Measurements from ENCODE around the gene CTAG1A. TPM values are rescaled to one million over a fixed set of nuclear protein-coding genes. Genes with fewer than 3 reads are reported as not detected.
A peak's percentile ranks its signal among the peaks of the same experiment; 100 is the strongest.

Gene CTAG1A
- polyA plus RNA-seq, 1 donor from 2014 or later, result not detected

DNA sequence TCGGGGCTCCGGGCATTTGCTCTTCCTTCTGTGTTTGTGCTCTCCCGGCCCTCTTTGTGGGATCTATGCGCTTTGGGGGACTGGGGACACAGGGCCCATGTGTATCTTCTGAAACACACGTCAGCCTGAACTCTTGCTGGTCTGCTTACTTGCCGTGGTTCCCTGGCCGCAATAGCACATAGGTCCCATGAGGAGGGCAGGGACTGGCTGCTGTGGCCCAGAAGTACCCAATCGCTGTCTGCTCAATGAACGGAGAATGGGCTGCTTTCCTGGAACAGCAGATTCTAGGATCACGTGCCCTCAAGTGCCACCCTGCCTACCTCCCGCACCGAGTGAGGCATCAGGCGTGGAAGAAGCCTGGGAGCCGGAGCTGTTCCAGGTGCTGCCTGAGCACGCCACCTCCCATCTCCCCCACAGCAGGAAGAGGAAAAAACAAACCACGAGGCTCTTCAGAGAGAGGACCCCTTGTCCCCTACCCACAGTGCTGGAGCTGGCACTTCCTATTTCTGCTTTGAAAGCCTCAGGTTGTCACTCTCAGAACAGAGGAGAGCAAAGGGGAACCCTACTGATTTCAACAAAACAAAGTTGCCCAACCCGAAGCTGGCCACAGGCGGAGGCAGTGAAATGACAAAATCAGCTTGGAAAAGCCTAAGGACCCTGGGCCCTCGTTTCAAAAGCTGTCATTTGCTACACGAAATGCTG lies 42.1 kb upstream of the CTAG1A start:
- no peak overlapping the region for H3K9ac ChIP-seq (ENCODE audit: low read length)
- H3K4me2 ChIP-seq (ENCODE audit: low read length), result no peak overlapping the region

DNA sequence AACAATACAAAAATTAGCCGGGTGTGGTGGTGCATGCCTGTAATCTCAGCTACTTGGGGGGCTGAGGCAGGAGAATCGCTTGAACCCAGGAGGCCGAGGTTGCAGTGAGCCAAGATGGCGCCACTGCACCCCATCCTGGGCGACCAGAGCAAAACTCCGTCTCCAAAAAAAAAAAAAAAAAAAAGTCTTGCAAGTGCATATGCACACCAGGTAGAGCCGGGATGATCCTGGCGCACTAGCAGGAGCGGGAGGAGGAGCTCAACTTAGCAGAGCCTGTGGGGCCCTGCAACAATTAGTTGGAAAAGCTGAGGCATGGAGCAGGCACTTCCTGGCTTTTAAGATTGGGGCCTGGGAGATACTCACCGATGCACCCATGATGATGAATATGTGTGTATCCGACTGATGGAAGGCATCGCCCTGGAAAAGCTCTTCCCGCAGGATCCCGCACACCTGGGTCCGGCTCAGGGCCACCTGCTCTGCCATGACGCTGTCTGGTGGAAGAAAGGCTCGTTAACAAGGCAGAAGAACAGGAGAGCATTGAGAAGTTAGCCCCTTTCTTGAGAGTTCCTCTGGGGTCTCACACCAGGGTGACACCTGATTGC lies 39.2 kb upstream of the CTAG1A start:
- Histone ChIP-seq H4K20me1 (ENCODE audit: insufficient read depth) (no peaks in the 10 kb centered on the region), H3K36me3 (ENCODE audit: insufficient read depth, low read length) (no peaks in the 10 kb centered on the region), H3K9me2 (ENCODE audit: insufficient read depth, low read length) (no peaks in the 10 kb centered on the region), H3K79me2 (replicated peaks; ENCODE audit: insufficient read depth, low read length) (peaks cover 10% of the 10 kb centered on the region), H3K4me3 (ENCODE audit: low read length) (peak overlapping the region; percentile 81), H3K9ac (ENCODE audit: low read length) (peak overlapping the region; percentile 85), H3K27ac (ENCODE audit: low read length) (no peak overlapping the region), H3K4me2 (ENCODE audit: low read length) (peak overlapping the region; percentile 55), H3F3A (ENCODE audit: insufficient read depth, low read length, poor library complexity, severe bottlenecking) (no peaks in the 10 kb centered on the region), H2AFZ (ENCODE audit: low read depth, low read length) (no peak overlapping the region), H3K9me3 (ENCODE audit: low read length) (no peaks in the 10 kb centered on the region), H3K27me3 (ENCODE audit: insufficient read depth, low read depth, low read length) (no peaks in the 10 kb centered on the region)
- TF ChIP-seq TAF1 (IDR thresholded peaks at IDR 0.05; ENCODE audit: low read depth), result no peak
- no peak for TF ChIP-seq MXI1 (conservative IDR thresholded peaks at IDR 0.05; ENCODE audit: poor library complexity, severe bottlenecking)
- TF ChIP-seq, protein P1, sequence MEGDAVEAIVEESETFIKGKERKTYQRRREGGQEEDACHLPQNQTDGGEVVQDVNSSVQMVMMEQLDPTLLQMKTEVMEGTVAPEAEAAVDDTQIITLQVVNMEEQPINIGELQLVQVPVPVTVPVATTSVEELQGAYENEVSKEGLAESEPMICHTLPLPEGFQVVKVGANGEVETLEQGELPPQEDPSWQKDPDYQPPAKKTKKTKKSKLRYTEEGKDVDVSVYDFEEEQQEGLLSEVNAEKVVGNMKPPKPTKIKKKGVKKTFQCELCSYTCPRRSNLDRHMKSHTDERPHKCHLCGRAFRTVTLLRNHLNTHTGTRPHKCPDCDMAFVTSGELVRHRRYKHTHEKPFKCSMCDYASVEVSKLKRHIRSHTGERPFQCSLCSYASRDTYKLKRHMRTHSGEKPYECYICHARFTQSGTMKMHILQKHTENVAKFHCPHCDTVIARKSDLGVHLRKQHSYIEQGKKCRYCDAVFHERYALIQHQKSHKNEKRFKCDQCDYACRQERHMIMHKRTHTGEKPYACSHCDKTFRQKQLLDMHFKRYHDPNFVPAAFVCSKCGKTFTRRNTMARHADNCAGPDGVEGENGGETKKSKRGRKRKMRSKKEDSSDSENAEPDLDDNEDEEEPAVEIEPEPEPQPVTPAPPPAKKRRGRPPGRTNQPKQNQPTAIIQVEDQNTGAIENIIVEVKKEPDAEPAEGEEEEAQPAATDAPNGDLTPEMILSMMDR (IDR thresholded peaks at IDR 0.05; ENCODE audit: poor library complexity, severe bottlenecking), result no peak
- no peak for TF ChIP-seq EP300 (conservative IDR thresholded peaks at IDR 0.05; ENCODE audit: poor library complexity, severe bottlenecking)
- no peak for TF ChIP-seq SMC3 (conservative IDR thresholded peaks at IDR 0.05; ENCODE audit: poor library complexity)
- TF ChIP-seq RAD21 (conservative IDR thresholded peaks at IDR 0.05), result no peak
- no peak for TF ChIP-seq POLR2AphosphoS5 (IDR thresholded peaks at IDR 0.05)
- TF ChIP-seq, protein P2, sequence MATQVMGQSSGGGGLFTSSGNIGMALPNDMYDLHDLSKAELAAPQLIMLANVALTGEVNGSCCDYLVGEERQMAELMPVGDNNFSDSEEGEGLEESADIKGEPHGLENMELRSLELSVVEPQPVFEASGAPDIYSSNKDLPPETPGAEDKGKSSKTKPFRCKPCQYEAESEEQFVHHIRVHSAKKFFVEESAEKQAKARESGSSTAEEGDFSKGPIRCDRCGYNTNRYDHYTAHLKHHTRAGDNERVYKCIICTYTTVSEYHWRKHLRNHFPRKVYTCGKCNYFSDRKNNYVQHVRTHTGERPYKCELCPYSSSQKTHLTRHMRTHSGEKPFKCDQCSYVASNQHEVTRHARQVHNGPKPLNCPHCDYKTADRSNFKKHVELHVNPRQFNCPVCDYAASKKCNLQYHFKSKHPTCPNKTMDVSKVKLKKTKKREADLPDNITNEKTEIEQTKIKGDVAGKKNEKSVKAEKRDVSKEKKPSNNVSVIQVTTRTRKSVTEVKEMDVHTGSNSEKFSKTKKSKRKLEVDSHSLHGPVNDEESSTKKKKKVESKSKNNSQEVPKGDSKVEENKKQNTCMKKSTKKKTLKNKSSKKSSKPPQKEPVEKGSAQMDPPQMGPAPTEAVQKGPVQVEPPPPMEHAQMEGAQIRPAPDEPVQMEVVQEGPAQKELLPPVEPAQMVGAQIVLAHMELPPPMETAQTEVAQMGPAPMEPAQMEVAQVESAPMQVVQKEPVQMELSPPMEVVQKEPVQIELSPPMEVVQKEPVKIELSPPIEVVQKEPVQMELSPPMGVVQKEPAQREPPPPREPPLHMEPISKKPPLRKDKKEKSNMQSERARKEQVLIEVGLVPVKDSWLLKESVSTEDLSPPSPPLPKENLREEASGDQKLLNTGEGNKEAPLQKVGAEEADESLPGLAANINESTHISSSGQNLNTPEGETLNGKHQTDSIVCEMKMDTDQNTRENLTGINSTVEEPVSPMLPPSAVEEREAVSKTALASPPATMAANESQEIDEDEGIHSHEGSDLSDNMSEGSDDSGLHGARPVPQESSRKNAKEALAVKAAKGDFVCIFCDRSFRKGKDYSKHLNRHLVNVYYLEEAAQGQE (IDR thresholded peaks at IDR 0.05; ENCODE audit: borderline replicate concordance), result no peak
- TF ChIP-seq EZH2 (IDR thresholded peaks at IDR 0.05; ENCODE audit: borderline replicate concordance, insufficient read depth, low read length, poor library complexity, severe bottlenecking), result no peak

More for the DNA sequence above, 42.1 kb upstream of the CTAG1A start:
- H3K79me2 ChIP-seq (replicated peaks; ENCODE audit: insufficient read depth, low read length), result no peaks in the 10 kb centered on the region
- H3K36me3 ChIP-seq (ENCODE audit: insufficient read depth, low read length), result no peaks in the 10 kb centered on the region
- no peaks in the 10 kb centered on the region for H3K9me2 ChIP-seq (ENCODE audit: insufficient read depth, low read length)
- TF ChIP-seq EP300 (conservative IDR thresholded peaks at IDR 0.05; ENCODE audit: poor library complexity, severe bottlenecking) (no peak), MXI1 (conservative IDR thresholded peaks at IDR 0.05; ENCODE audit: poor library complexity, severe bottlenecking) (no peak), RAD21 (conservative IDR thresholded peaks at IDR 0.05) (no peak), SMC3 (conservative IDR thresholded peaks at IDR 0.05; ENCODE audit: poor library complexity) (no peak)
- TF ChIP-seq, protein P2 (IDR thresholded peaks at IDR 0.05; ENCODE audit: borderline replicate concordance), result no peak
- H3K27me3 ChIP-seq (ENCODE audit: insufficient read depth, low read depth, low read length), result no peaks in the 10 kb centered on the region
- no peaks in the 10 kb centered on the region for H4K20me1 ChIP-seq (ENCODE audit: insufficient read depth)
- no peak overlapping the region for H3K27ac ChIP-seq (ENCODE audit: low read length)
- H3K9me3 ChIP-seq (ENCODE audit: low read length), result no peaks in the 10 kb centered on the region
- H3F3A ChIP-seq (ENCODE audit: insufficient read depth, low read length, poor library complexity, severe bottlenecking), result no peaks in the 10 kb centered on the region
- H2AFZ ChIP-seq (ENCODE audit: low read depth, low read length), result no peak overlapping the region
- no peak overlapping the region for H3K4me3 ChIP-seq (ENCODE audit: low read length)
